Measurements from ENCODE around the gene PCNA. TPM values are rescaled to one million over a fixed set of nuclear protein-coding genes. Genes with fewer than 3 reads are reported as not detected.

PCNA gene
- total and polyA plus RNA-seq, 10 of the 15 experiments (the other 5 are each of a cell fraction or from before 2014, with no cell fraction given), result 389 to 694 (median 540) TPM

DNA sequence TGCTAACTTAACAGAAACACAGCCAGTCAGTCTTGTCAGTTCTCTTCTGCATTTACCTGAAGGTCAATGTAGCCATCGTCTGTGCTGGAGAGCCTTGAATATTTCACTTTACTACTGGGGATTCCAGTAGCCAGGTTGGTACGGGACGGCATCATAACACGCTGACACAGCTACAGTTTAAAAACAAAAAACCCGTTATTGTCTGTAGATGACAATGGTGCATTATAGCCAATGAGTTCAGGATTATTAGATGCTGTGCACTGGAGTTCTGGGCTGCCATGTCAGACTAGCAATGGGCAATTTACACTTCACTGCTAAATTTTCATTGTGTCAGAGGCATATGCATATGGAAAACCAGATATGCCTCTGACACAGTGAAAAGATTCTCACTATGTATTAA is 10.5 kb downstream of the PCNA start:
- WGBS (ENCODE audit: insufficient coverage, insufficient replicate concordance, low lambda C conversion rate, missing lambda C conversion rate), result 99% methylated on average over 5 of the region's 5 CpGs
- BruUV-seq (replicated peaks), result no TSS peak
- SMC1A ChIA-PET (ENCODE audit: uncharacterized antibody, unreplicated experiment), result interaction anchor here (1.2 kb wide), 1 partner anchor 17 kb away, joined by 3 read pairs; the partner anchor contains the start of gene CDS2
- Histone ChIP-seq H4K20me1 (ENCODE audit: control insufficient read depth, insufficient read depth) (no peaks in the 10 kb centered on the region), H3K4me1 (ENCODE audit: control insufficient read depth, insufficient read depth, low read length) (peaks cover 10% of the 10 kb centered on the region; the same call in 1 of the 2 replicates), H3K36me3 (ENCODE audit: control insufficient read depth in 2 of 2, insufficient read depth in 2 of 2, low read length in 1 of 2) (peaks cover 0 to 16% of the 10 kb centered on the region in 2 experiments), H3K4me3 (no peak overlapping the region), H3K79me2 (ENCODE audit: control insufficient read depth, insufficient read depth, low read length) (peaks cover 15% of the 10 kb centered on the region), H2AFZ (ENCODE audit: control insufficient read depth, low read depth, low read length) (no peak overlapping the region), H3K27ac (ENCODE audit: control insufficient read depth, insufficient read depth) (no peak overlapping the region), H3K27me3 (replicated peaks in 1 of 2; ENCODE audit: control insufficient read depth in 2 of 2, insufficient read depth in 2 of 2, low read length in 1 of 2) (no peaks in the 10 kb centered on the region), H3K4me2 (ENCODE audit: control insufficient read depth, insufficient read depth) (no peak overlapping the region), H3K9me3 (replicated peaks; ENCODE audit: control insufficient read depth, insufficient read depth, low read length) (no peaks in the 10 kb centered on the region), H3K9ac (ENCODE audit: control insufficient read depth, insufficient read depth, low read length) (no peak overlapping the region)
- ATAC-seq, result no peak
- CTCF ChIA-PET, result no interaction called here
- in situ Hi-C loops (cut with MboI) (no loop called here), intact Hi-C loops (cut with micrococcal nuclease; ENCODE audit: unreplicated experiment) (no loop called here)
- RAD21 ChIA-PET (ENCODE audit: unreplicated experiment), result no interaction called here
- no peak for FAIRE-seq
- no peak for DNase-seq (ENCODE audit: low read depth, low spot score)
- POLR2A ChIA-PET, result no interaction called here
- TF ChIP-seq, protein P1, sequence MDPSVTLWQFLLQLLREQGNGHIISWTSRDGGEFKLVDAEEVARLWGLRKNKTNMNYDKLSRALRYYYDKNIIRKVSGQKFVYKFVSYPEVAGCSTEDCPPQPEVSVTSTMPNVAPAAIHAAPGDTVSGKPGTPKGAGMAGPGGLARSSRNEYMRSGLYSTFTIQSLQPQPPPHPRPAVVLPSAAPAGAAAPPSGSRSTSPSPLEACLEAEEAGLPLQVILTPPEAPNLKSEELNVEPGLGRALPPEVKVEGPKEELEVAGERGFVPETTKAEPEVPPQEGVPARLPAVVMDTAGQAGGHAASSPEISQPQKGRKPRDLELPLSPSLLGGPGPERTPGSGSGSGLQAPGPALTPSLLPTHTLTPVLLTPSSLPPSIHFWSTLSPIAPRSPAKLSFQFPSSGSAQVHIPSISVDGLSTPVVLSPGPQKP (IDR thresholded peaks at IDR 0.05; ENCODE audit: low read depth, low read length), result no peak
- TF ChIP-seq ZSCAN29 (IDR thresholded peaks at IDR 0.05) (no peak), STAT1 (conservative IDR thresholded peaks at IDR 0.05) (no peak), KAT2A (conservative IDR thresholded peaks at IDR 0.05; ENCODE audit: control insufficient read depth, low read depth, low read length) (no peak), MXI1 (IDR thresholded peaks at IDR 0.05; ENCODE audit: low read depth, low read length) (no peak), NFYB (IDR thresholded peaks at IDR 0.05; ENCODE audit: insufficient read depth, low read depth, low read length) (no peak), LARP7 (IDR thresholded peaks at IDR 0.05) (no peak), MYB (IDR thresholded peaks at IDR 0.05; ENCODE audit: borderline replicate concordance, low read depth, low read length) (no peak), SUZ12 (IDR thresholded peaks at IDR 0.05; ENCODE audit: unreplicated experiment) (no peak), MTA2 (IDR thresholded peaks at IDR 0.05; ENCODE audit: low read depth) (no peak), POU2F2 (IDR thresholded peaks at IDR 0.05; ENCODE audit: borderline replicate concordance, low read depth, low read length) (no peak), BCL11A (IDR thresholded peaks at IDR 0.05; ENCODE audit: low read depth, low read length) (no peak)
- TF ChIP-seq, protein P2, sequence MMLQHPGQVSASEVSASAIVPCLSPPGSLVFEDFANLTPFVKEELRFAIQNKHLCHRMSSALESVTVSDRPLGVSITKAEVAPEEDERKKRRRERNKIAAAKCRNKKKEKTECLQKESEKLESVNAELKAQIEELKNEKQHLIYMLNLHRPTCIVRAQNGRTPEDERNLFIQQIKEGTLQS (IDR thresholded peaks at IDR 0.05; ENCODE audit: borderline replicate concordance, extremely low read depth, low read depth, low read length), result no peak
- TF ChIP-seq, protein P3, sequence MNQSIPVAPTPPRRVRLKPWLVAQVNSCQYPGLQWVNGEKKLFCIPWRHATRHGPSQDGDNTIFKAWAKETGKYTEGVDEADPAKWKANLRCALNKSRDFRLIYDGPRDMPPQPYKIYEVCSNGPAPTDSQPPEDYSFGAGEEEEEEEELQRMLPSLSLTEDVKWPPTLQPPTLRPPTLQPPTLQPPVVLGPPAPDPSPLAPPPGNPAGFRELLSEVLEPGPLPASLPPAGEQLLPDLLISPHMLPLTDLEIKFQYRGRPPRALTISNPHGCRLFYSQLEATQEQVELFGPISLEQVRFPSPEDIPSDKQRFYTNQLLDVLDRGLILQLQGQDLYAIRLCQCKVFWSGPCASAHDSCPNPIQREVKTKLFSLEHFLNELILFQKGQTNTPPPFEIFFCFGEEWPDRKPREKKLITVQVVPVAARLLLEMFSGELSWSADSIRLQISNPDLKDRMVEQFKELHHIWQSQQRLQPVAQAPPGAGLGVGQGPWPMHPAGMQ (IDR thresholded peaks at IDR 0.05; ENCODE audit: borderline replicate concordance), result no peak
- TF ChIP-seq, protein P4, sequence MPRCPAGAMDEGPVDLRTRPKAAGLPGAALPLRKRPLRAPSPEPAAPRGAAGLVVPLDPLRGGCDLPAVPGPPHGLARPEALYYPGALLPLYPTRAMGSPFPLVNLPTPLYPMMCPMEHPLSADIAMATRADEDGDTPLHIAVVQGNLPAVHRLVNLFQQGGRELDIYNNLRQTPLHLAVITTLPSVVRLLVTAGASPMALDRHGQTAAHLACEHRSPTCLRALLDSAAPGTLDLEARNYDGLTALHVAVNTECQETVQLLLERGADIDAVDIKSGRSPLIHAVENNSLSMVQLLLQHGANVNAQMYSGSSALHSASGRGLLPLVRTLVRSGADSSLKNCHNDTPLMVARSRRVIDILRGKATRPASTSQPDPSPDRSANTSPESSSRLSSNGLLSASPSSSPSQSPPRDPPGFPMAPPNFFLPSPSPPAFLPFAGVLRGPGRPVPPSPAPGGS (IDR thresholded peaks at IDR 0.05; ENCODE audit: borderline replicate concordance, insufficient read depth, low read depth, low read length, poor library complexity, severe bottlenecking), result no peak
